CD1c-positive myeloid dendritic cell (primary cell): ENCODE results near the gene TBC1D22A.
A peak's percentile ranks its signal among the peaks of the same experiment; 100 is the strongest.
"Not testable (repeated sequence)": the region's sequence is repeated elsewhere in the genome, so short reads cannot be mapped to it uniquely, and the experiment has no call there.

Experiments
- DNase-seq: peaks from one replicate; pipeline ENCODE4 v3.0.0-alpha.2; 2016; ENCODE audit errors: extremely low spot score

Gene TBC1D22A

GRCh38 chr22:46813816-46814597, 51.6 kb downstream of the TBC1D22A start:
- DNase-seq, result no peak

- no peak for DNase-seq
These were observed 52.7 kb downstream of the TBC1D22A start for GRCh38 chr22:46815132-46815531.

GRCh38 chr22:46815559-46815895, 53.1 kb downstream of the TBC1D22A start:
- DNase-seq, result no peak

GRCh38 chr22:46815896-46816731, 53.7 kb downstream of the TBC1D22A start:
- peak; percentile 36 for DNase-seq

- not testable (repeated sequence) for DNase-seq
These were observed 54.9 kb downstream of the TBC1D22A start for GRCh38 chr22:46817390-46817789.

- DNase-seq, result no peak
These were observed 60.8 kb downstream of the TBC1D22A start for GRCh38 chr22:46823248-46823647.

GRCh38 chr22:46823654-46824053, 61.2 kb downstream of the TBC1D22A start:
- DNase-seq, result no peak

GRCh38 chr22:46824344-46824909, 62.0 kb downstream of the TBC1D22A start:
- no peak for DNase-seq

- no peak for DNase-seq
These were observed 62.6 kb downstream of the TBC1D22A start for GRCh38 chr22:46824980-46825544.

- DNase-seq, result no peak
These were observed 64.1 kb downstream of the TBC1D22A start for GRCh38 chr22:46826438-46827135.

GRCh38 chr22:46827136-46827780, 64.8 kb downstream of the TBC1D22A start:
- DNase-seq, result no peak

GRCh38 chr22:46827781-46828180, 65.3 kb downstream of the TBC1D22A start:
- no peak for DNase-seq

- DNase-seq, result no peak
These were observed 66.0 kb downstream of the TBC1D22A start for GRCh38 chr22:46828323-46828900.

- no peak for DNase-seq
These were observed 66.9 kb downstream of the TBC1D22A start for GRCh38 chr22:46829117-46829891.

- peak; percentile 80 for DNase-seq
These were observed 67.7 kb downstream of the TBC1D22A start for GRCh38 chr22:46829941-46830715.

GRCh38 chr22:46830841-46831240, 68.4 kb downstream of the TBC1D22A start:
- peak; percentile 5 for DNase-seq

- no peak for DNase-seq
These were observed 70.8 kb downstream of the TBC1D22A start for GRCh38 chr22:46833228-46833627.

GRCh38 chr22:46834021-46834737, 71.7 kb downstream of the TBC1D22A start:
- peak; percentile 24 for DNase-seq

- no peak for DNase-seq
These were observed 72.8 kb downstream of the TBC1D22A start for GRCh38 chr22:46835288-46835687.
